Activated CD4-positive, alpha-beta T cell treated with anti-CD3 and anti-CD28 coated beads for 1 hour (primary cell): ENCODE results near the gene PSMB10.
A peak's percentile ranks its signal among the peaks of the same experiment; 100 is the strongest.
"Not testable (repeated sequence)": the region's sequence is repeated elsewhere in the genome, so short reads cannot be mapped to it uniquely, and the experiment has no call there.

Experiments used
- DNase-seq: peaks from one replicate; pipeline ENCODE4 v3.0.0-alpha.2; 2020

Gene PSMB10

DNA sequence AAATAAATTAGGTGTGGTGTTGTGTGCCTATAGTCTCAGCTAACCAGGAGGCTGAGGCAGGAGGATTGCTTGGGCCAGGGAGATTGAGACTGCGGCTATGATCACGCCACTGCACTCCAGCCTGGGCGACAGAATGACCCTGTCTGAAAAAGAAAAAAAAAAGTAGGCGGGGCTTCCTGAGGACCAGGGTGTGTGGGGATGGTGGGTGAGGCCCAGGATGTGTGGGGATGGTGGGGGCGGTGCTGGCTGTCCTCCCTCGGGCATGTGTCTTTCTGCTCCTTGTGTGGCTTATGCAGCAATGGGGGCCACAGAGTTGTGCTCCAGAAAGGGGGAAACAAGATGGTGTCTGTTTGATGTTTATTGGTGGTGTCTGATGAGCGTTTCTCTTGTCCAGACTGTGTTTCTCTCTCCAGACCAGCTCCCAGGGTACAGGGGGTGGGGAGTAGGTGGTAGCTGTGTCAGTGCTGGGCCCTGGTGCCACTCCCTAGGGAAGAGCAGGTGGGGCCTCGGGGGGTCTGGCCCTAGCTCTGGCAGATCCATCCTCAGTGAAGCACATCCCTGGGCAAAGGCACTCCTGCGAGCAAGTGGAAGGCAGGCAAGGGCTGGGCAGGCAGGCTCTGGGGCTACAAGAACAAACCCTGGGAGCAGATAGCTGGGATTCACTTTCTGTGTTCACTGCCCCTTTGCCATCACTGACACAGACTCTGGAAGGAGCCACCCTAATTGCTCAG is 5.0 kb upstream of the PSMB10 start:
- no peak for DNase-seq

DNA sequence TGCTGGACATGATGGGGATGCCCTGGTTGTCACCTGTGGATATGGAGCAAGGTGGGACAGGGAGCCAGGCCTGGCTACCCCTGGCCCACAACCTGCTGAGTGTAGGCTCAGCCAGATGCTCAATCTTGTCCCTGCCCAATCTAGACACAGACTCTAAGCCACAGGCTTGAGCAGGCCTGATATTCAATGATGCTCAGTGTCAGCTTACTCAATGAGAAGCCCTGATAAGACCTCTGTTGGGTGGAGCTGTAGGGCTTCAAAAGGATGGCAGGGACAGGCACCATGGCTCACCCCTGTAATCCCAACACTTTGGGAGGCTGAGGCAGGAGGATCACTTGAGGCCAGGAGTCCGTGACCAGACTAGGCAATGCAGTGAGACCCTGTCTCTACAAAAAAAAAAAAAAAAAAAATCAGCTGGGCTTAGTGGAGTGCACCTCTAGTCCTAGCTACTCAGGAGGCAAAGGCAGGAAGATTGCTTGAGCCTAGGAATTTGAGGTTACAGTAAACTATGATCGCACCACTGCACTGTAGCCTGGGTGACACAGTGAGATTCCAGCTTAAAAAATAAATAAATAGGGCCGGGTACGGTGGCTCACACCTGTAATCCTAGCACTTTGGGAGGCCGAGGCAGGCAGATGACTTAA is 3.9 kb upstream of the PSMB10 start:
- DNase-seq: no peak

DNA sequence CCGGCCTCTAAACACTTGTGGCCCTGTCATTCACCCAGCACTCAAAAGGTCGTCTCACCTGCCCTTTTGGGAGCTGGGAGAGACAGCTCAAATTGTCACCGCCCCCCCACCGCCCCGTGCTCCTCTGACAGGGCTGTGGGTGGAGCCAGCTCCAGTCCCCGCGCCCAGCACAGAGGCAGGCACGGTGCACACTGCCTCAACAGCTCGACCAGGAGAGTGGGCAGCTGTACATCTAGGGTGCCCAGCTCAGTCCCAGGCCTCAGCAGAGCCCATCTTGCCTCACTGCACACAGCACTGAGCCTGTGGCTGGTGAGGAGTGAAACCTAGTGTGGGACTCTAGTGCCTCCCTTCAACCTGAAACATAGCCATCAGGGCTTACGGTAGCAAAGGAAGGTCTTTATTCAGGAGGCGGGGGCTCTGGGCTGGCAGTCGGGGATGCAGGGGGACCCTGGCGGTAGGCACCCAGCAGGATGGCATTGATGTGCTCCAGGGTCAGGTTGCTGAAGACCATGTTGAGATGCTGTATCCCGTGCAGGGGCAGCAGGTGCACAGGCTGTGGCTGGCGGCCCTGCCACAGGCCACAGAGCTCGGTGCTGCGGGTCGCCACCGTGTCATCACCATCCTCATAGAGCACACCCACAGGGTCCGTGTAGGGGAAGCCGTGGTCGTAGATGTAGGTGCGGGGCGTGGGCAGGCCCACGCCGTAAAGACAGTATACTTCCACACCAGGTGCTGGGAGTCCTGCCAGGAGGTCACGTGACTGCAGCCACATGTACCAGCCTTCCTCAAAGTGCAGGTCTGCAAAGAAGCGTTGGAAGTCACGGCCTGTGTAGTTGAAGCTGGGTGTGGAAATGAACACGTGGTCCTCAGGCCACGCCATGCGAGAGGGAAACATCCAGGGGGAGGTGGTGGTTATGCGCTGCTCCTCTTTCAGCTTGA is 3.1 kb upstream of the PSMB10 start:
- no peak for DNase-seq

DNA sequence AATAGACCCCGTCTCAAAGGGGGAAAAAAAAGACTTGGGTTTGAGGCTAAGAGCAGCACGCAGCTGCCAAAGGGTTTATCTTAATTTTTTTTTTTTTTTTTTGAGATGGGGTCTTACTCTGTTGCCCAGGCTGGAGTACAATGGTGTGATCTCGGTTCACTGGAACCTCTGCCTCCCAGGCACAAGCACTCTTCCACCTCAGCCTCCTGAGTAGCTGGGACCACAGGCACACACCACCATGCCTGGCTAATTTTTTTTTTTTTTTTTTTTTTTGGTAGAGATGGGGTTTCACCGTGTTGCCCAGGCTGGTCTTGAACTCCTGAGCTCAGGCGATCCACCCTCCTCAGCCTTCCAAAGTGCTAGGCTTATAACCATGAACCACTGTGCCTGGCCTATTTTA is 1.1 kb upstream of the PSMB10 start:
- DNase-seq: not testable (repeated sequence)

DNA sequence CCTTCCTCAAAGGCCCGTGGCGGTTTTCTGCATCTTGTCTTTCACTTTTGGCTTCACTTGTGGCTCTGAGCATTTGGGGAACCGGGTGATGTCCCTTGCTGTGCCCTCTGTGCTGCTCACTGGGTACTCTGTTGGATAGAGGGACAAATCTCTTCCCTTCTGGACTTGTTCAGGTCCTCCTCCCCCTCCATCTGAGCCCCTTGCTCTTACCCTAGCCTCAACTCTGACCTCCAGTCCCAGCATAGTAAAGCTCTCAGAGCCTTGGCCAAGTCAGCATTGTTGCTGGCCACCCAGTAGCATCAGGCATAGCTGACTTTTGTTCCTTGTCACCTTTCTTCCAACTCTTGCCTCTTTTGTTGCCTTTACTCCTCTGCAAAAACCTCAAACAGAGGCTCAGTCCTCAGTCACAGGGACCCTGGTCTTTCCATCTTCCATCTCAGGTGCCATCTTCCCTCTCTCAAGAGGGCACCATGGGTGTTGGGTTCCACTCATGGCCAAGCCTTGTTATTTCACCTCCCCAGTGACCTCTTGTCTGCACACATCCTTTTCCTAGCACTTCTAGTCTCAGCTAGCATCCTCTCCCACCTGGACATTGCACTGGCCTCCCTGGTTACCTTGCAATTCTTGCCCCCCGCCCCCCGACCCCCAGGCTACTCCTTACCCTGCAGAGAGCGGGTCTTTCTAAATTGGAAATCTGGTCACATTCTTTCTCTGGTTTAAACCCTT is 393 bp upstream of the PSMB10 start:
- DNase-seq: peak; percentile 63

DNA sequence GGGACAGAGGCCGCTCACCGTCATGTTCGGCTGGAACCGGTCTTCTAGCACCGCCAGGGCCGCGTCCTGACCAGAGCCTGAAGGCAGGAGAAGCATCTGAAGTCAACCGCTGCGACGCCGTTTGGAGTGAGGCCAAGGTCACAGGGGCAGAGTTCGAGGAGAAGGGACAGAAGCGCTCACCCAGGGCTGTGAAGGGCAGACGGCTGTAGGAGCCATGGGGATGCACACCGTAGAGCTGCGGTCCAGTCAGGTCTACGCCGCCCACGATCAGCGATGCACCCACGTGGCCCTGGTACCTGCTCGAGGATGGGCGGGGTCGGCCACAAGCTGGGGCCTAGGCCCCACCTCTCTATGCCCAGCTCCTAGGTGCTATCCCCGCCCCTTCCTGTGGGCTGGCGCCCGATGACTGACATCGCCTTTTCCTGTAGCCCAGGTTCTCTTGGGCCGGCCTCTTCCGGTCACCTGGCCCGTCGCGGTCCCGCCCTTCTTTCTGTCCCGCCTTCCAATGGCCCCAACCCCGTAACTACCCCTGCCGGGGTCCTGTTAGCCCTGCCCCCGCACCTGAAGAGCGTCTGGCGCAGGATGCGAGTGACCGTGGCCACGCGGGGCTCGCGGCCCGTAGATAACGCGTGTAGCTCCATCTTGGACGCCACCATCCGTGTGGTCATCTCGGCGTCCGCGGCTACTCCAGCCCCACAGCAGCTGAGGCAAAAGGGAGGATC is 1.1 kb downstream of the PSMB10 start:
- DNase-seq: peak; percentile 88

DNA sequence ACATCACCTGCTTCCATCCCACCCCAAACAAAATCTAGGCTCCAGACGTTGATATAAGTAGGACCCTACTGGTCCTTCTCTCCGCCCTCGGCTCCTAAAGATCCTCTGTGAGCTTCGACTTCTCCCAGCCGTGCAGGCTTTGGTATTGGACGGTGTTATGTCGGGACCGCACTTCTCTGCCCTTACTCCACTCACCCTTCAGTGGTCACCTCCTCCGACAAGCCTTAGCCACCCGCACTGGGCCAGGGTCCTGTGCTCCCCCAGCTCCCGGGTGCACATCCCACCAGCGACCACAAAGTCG is 1.6 kb downstream of the PSMB10 start:
- DNase-seq: no peak

DNA sequence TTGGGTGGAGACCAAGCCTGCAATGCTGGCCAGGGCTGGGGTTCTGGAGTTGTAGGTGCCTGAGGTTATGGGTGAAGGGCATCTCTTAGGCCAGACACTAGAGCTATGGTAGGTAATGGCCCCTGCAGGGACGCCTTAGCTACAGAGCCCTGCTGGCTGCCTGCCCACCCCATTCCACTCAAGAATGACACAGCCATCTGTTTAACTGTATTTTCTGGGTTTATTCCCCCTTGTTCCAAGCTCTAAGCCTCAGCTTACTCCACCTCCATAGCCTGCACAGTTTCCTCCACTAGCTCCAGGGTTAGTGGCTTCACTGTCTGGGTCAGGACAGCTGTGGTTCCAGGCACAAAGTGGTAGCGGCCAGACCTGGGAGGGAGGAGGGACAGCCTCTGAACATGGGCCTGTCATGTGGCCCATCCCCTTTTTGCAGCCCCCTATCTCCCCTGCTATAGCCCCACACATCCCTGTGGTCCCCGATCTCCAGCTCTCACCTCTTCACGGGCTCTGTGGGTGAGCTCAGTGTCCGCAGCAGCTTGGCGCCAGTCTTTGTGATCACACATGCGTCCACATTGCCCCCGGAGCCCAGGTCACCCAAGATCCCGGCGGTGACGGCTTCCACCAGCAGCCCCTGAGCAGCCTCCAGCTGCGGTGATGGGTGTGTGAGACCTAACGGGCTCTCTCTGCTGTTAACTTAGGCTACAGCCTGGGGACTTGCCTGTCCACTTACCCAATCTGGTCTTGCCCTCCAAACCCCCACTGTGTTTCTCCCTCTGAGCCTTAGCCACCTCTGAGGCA is 2.1 kb downstream of the PSMB10 start:
- no peak for DNase-seq

DNA sequence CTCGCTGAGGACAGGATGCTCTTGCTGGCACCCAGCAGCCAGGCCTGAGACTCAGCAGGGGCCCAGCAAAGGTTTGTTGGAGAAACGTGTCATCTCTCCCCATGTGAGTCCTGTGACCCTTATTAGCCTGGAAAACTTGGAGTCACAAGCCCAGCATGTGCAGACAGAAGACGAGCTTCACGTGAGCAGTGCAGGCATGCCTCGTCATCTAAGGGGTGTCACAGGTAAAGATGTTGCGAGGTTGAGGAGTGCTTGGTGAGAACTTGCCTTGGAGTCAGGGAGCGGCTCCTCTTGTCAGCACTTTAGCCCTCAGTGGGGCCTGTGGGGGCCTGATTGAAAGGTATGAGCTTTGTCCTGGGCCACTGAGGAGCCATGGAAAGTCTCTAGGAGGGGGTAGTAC is 2.8 kb downstream of the PSMB10 start:
- no peak for DNase-seq

DNA sequence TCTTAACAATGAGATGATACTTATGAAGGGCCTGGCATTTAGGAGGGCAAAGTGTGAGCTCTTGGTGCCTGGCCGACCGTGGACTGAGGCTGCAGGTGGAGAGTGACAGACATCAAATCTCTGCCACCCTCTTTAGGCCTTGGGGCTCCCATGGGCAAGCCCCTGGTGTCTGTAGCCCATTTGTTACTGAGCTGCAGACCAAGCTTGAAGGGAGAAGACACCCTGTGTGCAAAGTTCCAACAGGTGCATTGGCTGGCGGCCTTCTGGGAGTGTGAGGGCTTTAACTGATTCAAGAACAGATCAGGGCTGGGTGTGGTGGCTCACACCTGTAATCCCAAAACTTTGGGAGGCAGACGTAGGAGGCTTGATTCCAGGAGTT is 4.2 kb downstream of the PSMB10 start:
- no peak for DNase-seq

DNA sequence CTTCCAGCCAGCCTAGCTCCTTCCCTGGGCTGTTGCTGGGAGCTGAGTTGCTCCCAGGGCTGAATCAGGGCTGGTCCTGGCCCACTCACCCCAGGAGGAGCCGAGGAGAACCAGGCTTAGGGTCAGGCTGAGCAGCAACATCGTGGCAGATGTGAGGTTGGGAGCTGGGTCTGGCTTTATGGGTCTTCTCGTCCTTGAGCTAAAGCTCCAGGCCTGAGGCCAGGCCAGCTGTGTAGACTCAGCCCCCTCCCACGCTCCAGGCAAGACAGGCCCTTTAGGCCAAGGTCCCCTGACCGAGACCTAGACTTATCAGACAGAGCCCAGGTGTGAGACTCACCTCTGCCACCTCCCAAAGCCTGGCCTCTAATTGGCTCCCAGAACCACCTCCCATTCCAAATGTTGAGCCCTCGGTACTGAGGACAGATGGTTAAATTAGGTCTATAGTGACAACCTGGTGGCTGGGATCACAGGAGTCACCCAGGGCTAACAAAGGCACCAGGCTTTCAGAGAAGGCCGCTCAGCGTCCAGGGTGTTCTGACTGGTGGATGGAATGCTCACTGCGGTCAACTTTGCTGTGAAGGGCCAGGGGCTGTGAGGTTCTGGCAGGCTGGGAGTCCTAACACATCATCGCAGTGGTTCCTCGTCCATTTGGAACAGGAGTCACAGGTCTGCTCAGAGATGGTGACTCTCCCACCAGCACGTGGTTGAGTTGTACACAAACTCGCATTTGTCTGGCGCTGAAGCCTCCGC is 4.8 kb downstream of the PSMB10 start, which contains the start of gene CTRL:
Gene CTRL (minus strand): TSS at position 151 of the 750 bp plus-strand sequence. CDS start 10 bp downstream, at position 141.
- DNase-seq: no peak

DNA sequence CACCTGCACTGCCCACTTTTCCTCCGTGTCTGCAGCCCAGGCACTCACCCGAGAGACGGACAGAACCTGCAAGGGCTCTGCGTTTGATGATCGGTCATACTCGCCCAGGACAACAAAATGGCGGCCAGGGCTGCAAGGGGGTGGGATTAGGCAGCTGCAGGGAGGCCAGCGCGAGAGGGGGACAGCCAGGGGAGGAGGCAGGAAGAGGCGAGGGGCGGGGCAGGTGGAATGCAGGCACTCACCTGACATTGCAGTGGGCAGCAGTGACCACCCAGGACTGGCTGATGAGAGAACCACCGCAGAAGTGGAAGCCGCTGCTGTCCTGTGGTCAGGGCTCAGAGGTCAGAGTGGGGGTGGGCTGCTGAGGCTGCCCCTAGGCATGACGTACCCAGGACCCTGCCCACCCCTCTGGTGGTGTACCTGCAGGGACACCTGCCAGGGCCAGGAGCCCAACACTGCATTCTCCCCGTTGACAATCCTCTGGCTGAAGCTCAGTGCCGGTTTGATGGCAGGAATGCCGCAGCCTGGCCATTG is 5.9 kb downstream of the PSMB10 start:
- no peak for DNase-seq

DNA sequence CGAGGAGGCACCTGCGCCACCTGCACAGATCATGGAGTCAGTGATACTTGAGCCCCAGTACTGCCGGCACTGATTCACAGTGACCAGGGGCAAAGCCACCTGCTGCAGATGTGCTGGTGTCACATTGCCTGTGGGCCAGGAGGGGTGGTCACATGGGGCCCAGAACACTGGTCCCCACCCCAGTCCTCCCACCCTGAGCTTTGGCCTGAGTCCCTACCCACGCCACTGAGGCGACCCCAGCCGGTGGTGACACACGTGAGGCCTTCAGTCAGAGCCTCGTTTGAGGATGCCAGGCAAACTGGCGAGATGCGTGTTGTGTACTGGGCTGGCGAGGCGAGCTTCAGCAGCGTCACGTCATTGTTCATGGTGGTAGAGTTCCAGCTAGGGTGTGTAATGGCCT is 6.5 kb downstream of the PSMB10 start:
- DNase-seq: no peak

DNA sequence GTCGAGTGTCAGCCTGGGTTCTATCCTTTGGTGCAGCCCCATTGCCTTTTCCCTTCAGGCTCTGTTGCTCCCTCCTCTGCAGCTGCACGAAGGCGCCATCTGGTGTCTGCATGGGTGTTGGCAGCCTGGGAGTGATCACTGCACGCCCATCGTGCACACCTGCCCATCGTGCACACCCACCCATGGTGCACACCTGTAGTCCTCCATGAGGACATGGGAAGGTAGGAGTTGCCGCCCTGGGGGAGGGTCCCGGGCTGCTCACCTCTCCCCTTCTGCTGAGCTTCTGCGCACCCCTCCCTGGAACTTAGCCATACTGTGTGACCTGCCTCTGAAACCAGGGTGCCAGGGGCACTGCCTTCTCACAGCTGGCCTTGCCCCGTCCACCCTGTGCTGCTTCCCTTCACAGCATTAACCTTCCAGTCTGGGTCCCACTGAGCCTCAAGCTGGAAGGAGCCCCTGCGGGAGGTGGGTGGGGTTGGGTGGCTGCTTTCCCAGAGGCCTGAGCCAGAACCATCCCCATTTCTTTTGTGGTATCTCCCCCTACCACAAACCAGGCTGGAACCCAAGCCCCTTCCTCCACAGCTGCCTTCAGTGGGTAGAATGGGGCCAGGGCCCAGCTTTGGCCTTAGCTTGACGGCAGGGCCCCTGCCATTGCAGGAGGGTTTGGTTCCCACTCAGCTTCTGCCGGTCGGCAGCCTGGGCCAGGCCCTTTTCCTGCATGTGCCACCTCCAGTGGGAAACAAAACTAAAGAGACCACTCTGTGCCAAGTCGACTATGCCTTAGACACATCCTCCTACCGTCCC is 7.9 kb downstream of the PSMB10 start:
- peak; percentile 67 for DNase-seq

DNA sequence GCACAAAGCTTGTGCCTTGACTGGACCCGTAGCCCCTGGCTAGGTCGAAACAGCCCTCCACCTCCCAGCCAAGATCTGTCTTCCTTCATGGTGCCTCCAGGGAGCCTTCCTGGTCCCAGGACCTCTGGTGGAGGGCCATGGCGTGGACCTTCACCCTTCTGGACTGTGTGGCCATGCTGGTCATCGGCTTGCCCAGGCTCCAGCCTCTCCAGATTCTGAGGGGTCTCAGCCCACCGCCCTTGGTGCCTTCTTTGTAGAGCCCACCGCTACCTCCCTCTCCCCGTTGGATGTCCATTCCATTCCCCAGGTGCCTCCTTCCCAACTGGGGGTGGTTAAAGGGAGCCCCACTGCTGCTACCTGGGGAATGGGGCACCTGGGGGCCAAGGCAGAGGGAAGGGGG is 8.5 kb downstream of the PSMB10 start:
- no peak for DNase-seq

DNA sequence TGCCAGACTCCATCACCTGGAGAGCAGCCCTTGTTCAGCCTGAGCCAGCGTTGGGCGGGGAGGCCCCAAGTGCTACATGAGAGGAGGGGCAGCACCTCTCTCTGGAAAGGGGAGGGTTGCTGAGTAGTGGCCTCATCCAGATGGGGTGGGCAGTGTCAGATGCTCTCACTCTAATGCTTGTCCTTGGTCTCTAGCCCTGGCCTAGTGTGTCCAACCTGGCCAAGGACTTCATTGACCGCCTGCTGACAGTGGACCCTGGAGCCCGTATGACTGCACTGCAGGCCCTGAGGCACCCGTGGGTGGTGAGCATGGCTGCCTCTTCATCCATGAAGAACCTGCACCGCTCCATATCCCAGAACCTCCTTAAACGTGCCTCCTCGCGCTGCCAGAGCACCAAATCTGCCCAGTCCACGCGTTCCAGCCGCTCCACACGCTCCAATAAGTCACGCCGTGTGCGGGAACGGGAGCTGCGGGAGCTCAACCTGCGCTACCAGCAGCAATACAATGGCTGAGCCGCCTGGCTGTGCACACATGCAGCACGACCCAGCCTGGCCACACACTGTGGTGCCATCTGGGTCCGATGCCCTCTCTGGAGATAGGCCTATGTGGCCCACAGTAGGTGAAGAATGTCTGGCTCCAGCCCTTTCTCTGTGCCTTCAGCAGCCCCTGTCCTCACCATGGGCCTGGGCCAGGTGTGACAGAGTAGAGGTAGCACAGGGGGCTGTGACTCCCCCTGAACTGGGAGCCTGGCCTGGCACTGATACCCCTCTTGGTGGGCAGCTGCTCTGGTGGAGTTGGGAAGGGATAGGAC is 9.3 kb downstream of the PSMB10 start:
- no peak for DNase-seq

DNA sequence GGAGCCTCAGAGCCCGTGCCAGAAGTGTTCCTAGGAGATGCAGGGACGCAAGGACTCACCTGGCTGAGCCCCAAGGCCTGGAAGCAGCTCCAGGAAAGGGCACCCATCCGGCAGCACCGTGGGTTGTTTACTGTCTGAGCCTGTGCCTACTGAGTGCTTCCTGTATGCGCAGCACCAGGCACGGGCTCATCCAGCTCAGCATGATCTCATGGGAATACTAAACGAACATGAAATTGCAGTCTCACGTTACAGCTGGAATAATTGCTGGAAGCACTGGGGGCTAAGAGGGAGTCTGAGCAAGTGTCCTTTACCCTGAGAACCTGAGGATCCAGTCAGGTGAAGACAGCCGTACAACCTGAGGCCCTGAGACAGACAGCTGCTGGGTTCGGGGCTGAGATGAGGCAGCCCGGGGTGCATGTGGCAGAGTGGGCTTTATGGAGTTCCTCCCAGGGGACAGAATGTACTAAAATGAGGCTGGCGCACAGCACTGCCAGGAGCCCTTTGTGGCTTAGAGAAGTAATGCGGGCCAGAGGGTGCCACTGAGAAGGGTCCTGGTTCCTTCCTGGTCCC is 10.4 kb downstream of the PSMB10 start:
- no peak for DNase-seq

DNA sequence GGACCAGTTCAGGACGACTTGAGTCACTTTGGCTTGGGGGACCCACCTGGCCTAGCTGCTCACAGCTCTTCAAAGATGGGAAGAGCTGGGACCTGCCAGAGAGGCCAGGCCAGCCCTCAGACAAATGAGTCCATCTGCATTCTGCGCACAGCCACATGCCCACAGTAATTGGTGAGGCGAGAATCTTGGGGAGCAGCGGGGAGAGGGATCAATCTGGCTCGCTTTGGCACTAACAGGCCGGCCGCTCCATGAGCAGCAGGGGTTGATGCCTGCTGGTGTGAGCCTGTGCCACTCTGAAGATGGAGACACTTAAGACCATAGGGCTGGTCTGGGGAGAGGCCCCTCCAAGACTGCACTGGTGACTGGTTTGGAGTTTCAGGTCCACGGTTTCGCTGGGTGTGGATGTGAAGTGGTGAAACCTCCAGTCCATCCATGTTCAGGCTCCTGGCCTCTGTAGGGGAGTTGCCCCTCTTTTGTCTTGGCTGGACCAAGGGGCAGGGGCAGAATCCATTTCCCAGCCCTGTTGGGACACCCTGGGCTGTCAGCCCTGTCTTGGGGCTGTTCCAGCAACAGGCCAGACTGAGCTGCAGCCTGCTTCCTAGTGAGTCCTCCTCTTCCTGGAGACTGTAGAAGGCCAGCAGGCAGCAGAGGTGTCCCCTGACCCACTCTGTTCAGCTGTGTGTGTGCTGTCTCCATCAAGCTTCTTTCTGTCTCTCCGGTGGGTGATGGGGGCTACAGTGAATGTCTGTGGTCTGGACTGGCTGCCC is 12.3 kb downstream of the PSMB10 start:
- no peak for DNase-seq
